ENCODE data around the gene TBCC. TPM values are rescaled to one million over a fixed set of nuclear protein-coding genes. Genes with fewer than 3 reads are reported as not detected.

TBCC gene
- total and polyA plus RNA-seq, 2 of the 13 experiments (the other 11 are each of a cell fraction or from before 2014, with no cell fraction given) = 14.8 to 36.1 TPM

- BruUV-seq (replicated peaks) = no TSS peak
- WGBS (ENCODE audit: low lambda C conversion rate) = 31% methylated on average over 5 of the region's 5 CpGs
- ATAC-seq = no peak
Measured at GRCh38 chr6:42711930-42712329, 34.0 kb downstream of the TBCC start.

GRCh38 chr6:42710316-42710715 lies 35.6 kb downstream of the TBCC start:
- Histone ChIP-seq H4K20me1 (ENCODE audit: insufficient read depth, low read length) (no peaks in the 10 kb centered on the region), H3K4me1 (ENCODE audit: insufficient read depth, low read length) (no peaks in the 10 kb centered on the region), H3K9ac (ENCODE audit: insufficient read depth, low read depth, low read length) (no peak overlapping the region), H3K79me2 (ENCODE audit: insufficient read depth, low read length) (no peaks in the 10 kb centered on the region), H2AFZ (ENCODE audit: low read length) (no peak overlapping the region), H3K9me3 (ENCODE audit: low read length) (peaks cover 9% of the 10 kb centered on the region), H3K27me3 (ENCODE audit: control insufficient read depth in 1 of 2, insufficient read depth in 2 of 2, low read length in 2 of 2) (peaks cover 0 to 16% of the 10 kb centered on the region in 2 experiments; a peak in 2 of 5 replicates), H3K4me2 (ENCODE audit: low read depth, low read length) (no peak overlapping the region), H3K36me3 (replicated peaks in 1 of 2; ENCODE audit: control insufficient read depth in 1 of 2, insufficient read depth in 2 of 2, low read length in 2 of 2) (no peaks in the 10 kb centered on the region), H3K4me3 (replicated peaks in 1 of 3; ENCODE audit: insufficient read depth in 1 of 3, low read depth in 2 of 3, low read length in 3 of 3) (no peak overlapping the region), H3K27ac (ENCODE audit: extremely low read length, insufficient read depth, low read length) (no peak overlapping the region)
- BruUV-seq (replicated peaks) = no TSS peak
- WGBS (ENCODE audit: low lambda C conversion rate) = 57% methylated on average over 9 of the region's 9 CpGs
- TF ChIP-seq NCOA5 (CRISPR knock-in tag; IDR thresholded peaks at IDR 0.05) (no peak), CCDC6 (CRISPR knock-in tag; IDR thresholded peaks at IDR 0.05) (no peak), HMG20B (CRISPR knock-in tag; conservative IDR thresholded peaks at IDR 0.05) (no peak), ZNF589 (CRISPR knock-in tag; conservative IDR thresholded peaks at IDR 0.05) (no peak), ZNF703 (CRISPR knock-in tag; IDR thresholded peaks at IDR 0.05; ENCODE audit: borderline replicate concordance) (no peak), ZNF543 (CRISPR knock-in tag; IDR thresholded peaks at IDR 0.05) (no peak), ASH2L (IDR thresholded peaks at IDR 0.05; ENCODE audit: insufficient read length, low read depth, low read length) (no peak), YEATS2 (CRISPR knock-in tag; IDR thresholded peaks at IDR 0.05; ENCODE audit: borderline replicate concordance) (no peak), ZNF792 (CRISPR knock-in tag; IDR thresholded peaks at IDR 0.05) (no peak), ZNF567 (CRISPR knock-in tag; IDR thresholded peaks at IDR 0.05; ENCODE audit: borderline replicate concordance) (no peak), ZMAT5 (CRISPR knock-in tag; IDR thresholded peaks at IDR 0.05; ENCODE audit: borderline replicate concordance, low read depth) (no peak)
- intact Hi-C loops (cut with micrococcal nuclease; ENCODE audit: unreplicated experiment) (no loop called here), in situ Hi-C loops (cut with HindIII; ENCODE audit: extremely low pct_ligation_motif_present, low pct_unique_long_range_greater_than_20kb) (no loop called here)
- DNase-seq (ENCODE audit: low spot score) (no peak), FAIRE-seq (no peak), ATAC-seq (no peak; the same call in 2 of the 3 replicates)
- ChIA-PET CTCF (ENCODE audit: low intra/inter-chr PET ratio, low total read pairs) (no interaction called here), POLR2A (no interaction called here)

More at GRCh38 chr6:42711930-42712329, 34.0 kb downstream of the TBCC start:
- FAIRE-seq = no peak
- Histone ChIP-seq H3K36me3 (replicated peaks in 1 of 2; ENCODE audit: control insufficient read depth in 1 of 2, insufficient read depth in 2 of 2, low read length in 2 of 2) (no peaks in the 10 kb centered on the region), H3K4me3 (replicated peaks in 1 of 3; ENCODE audit: insufficient read depth in 1 of 3, low read depth in 2 of 3, low read length in 3 of 3) (no peak overlapping the region), H3K27me3 (ENCODE audit: control insufficient read depth in 1 of 2, insufficient read depth in 2 of 2, low read length in 2 of 2) (peaks cover 0 to 16% of the 10 kb centered on the region in 2 experiments; a peak in 2 of 5 replicates), H3K4me1 (ENCODE audit: insufficient read depth, low read length) (no peaks in the 10 kb centered on the region), H3K79me2 (ENCODE audit: insufficient read depth, low read length) (no peaks in the 10 kb centered on the region), H4K20me1 (ENCODE audit: insufficient read depth, low read length) (no peaks in the 10 kb centered on the region), H3K9me3 (ENCODE audit: low read length) (peaks cover 9% of the 10 kb centered on the region), H3K27ac (ENCODE audit: extremely low read length, insufficient read depth, low read length) (no peak overlapping the region), H3K9ac (ENCODE audit: insufficient read depth, low read depth, low read length) (no peak overlapping the region), H2AFZ (ENCODE audit: low read length) (no peak overlapping the region), H3K4me2 (ENCODE audit: low read depth, low read length) (no peak overlapping the region)
- intact Hi-C loops (cut with micrococcal nuclease; ENCODE audit: unreplicated experiment) = no loop called here
- in situ Hi-C loops (cut with HindIII; ENCODE audit: extremely low pct_ligation_motif_present, low pct_unique_long_range_greater_than_20kb) = no loop called here
- CTCF ChIA-PET (ENCODE audit: low intra/inter-chr PET ratio, low total read pairs) = no interaction called here
- POLR2A ChIA-PET = no interaction called here
- DNase-seq (ENCODE audit: low spot score) = no peak
- TF ChIP-seq ZNF253 (CRISPR knock-in tag; IDR thresholded peaks at IDR 0.05; ENCODE audit: borderline replicate concordance) (no peak), ARNTL (CRISPR knock-in tag; IDR thresholded peaks at IDR 0.05) (no peak), ZNF484 (CRISPR knock-in tag; IDR thresholded peaks at IDR 0.05; ENCODE audit: borderline replicate concordance, low read depth) (peak; percentile 99), ZNF703 (CRISPR knock-in tag; IDR thresholded peaks at IDR 0.05; ENCODE audit: borderline replicate concordance) (no peak)
